Spleen (tissue), 11 donors: ENCODE results near the gene GNAZ. TPM values are rescaled to one million over a fixed set of nuclear protein-coding genes. Genes with fewer than 3 reads are reported as not detected.
A peak's percentile ranks its signal among the peaks of the same experiment; 100 is the strongest.

ENCODE experiments used
- DNase-seq: peaks from one replicate; pipeline ENCODE4 v3.0.0-alpha.2; 2020
- H3K27ac ChIP-seq, 8 donors: fragments of 200-600 bp; sonication (generic) in 7 of 8; 1 replicate in 4 of 8; 2 replicates in 4 of 8; pipeline versions ENCODE4 v1.5.0 to v1.8.0; 2016 to 2021; ENCODE audit warnings: inconsistent platforms in 4 of 8, mild to moderate bottlenecking in 4 of 8, moderate library complexity in 1 of 8
- H3K27me3 ChIP-seq, 7 donors: fragments of 200-600 bp; sonication (generic) in 6 of 7; replicated peaks in 1 of 7; 1 replicate in 4 of 7; 2 replicates in 3 of 7; pipeline versions ENCODE4 v1.5.0 to v1.8.0; 2016 to 2021; ENCODE audit warnings: inconsistent platforms in 3 of 7, mild to moderate bottlenecking in 1 of 7
- H3K36me3 ChIP-seq, 6 donors: fragments of 200-600 bp; sonication (generic) in 5 of 6; 1 replicate in 4 of 6; 2 replicates in 2 of 6; pipeline versions ENCODE4 v1.5.0 to v1.8.0; 2016 to 2021; ENCODE audit warnings: inconsistent platforms in 2 of 6
- H3K4me1 ChIP-seq, 6 donors: fragments of 200-600 bp; sonication (generic) in 5 of 6; 1 replicate in 3 of 6; 2 replicates in 3 of 6; pipeline versions ENCODE4 v1.5.0 to v1.8.0; 2016 to 2021; ENCODE audit warnings: inconsistent platforms in 3 of 6
- H3K4me3 ChIP-seq, 8 donors: fragments of 200-600 bp; sonication (generic) in 7 of 8; 1 replicate in 4 of 8; 2 replicates in 4 of 8; pipeline versions ENCODE4 v1.5.0 to v1.8.0; 2016 to 2021; ENCODE audit warnings: inconsistent platforms in 4 of 8, mild to moderate bottlenecking in 4 of 8, moderate library complexity in 2 of 8
- H3K9me3 ChIP-seq, 8 donors: fragments of 200-600 bp; sonication (generic) in 7 of 8; 1 replicate in 4 of 8; 2 replicates in 4 of 8; pipeline versions ENCODE4 v1.5.0 to v1.8.0; 2016 to 2021; ENCODE audit warnings: inconsistent platforms in 4 of 8
- POLR2A ChIP-seq, 3 donors: fragments of 450-650 bp; IDR thresholded peaks; one replicate each; pipeline ENCODE4 v1.5.1; 2017; ENCODE audit warnings: antibody characterized with exemption in 3 of 3, mild to moderate bottlenecking in 1 of 3
- POLR2AphosphoS5 ChIP-seq, 3 donors: sonication (generic); formaldehyde crosslinking; IDR thresholded peaks; one replicate each; pipeline ENCODE4 v1.5.1; 2017; ENCODE audit warnings: antibody characterized with exemption in 3 of 3
- WGBS, 5 donors: extraction: QIAGEN DNeasy Blood & Tissue Kit in 3 of 5; methylation state at CpG; one replicate each; pipeline versions ENCODE4 v1.1.5 to v1.1.7; 2013 to 2018; 5-methylcytosine and 5-hydroxymethylcytosine counted together
- intact Hi-C: fragments of 100-400 bp; cut with DNase I; formaldehyde crosslinking; loops from one replicate; pipeline ENCODE4 v1.15.0; 2023; ENCODE audit warnings: low total_unique reads
- polyA plus RNA-seq, 3 donors: library from polyadenylated mRNA; stranded (reverse); fragments of 200-250 nt; gene quantifications; one replicate each; pipeline ENCODE4 v1.2.1, GENCODE V29; 2013
- total RNA-seq, 7 donors: library from RNA; depleted of rRNA in 3 of 7; stranded (reverse); fragments of >200 nt in 3 of 7; fragmentation: NEBNext Ultra II Directional in 4 of 7; extraction: Animal tissue kit (Norgen Biotek cat#: 25700) in 4 of 7; gene quantifications; one replicate each; pipeline versions ENCODE4 v1.1.0 to v1.2.1, GENCODE V29; 2016 to 2021
- TF ChIP-seq, protein P1 (sequence below), 11 experiments: fragments of 200-600 bp in 7 of 11; fragments of 450-650 bp in 4 of 11; sonication (generic) in 4 of 11; IDR thresholded peaks in 8 of 11; conservative IDR thresholded peaks in 3 of 11; 1 replicate in 7 of 11; 2 replicates in 4 of 11; pipeline versions ENCODE4 v1.4.0 to v1.8.0; 2016 to 2021; ENCODE audit warnings: antibody characterized with exemption in 11 of 11, inconsistent platforms in 4 of 11, mild to moderate bottlenecking in 1 of 11
- donor health status: healthy with polysubstance abuse.
- donor health status: DM: no; HTN: no; CAD: no; lungs with moderate emphysema.
- donor health status: DM: no; HTN: no; CAD: no.
- donor health status: Bipolar disorder and iron deficiency.
- donor health status: healthy.
- donor health status: DM: no; HTN: no; CAD: no.
- donor health status: DM: yes; HTN: yes; CAD: no.

Gene GNAZ
- total and polyA plus RNA-seq, 10 donors: 2.3 to 11.8 (median 6.8) TPM

DNA sequence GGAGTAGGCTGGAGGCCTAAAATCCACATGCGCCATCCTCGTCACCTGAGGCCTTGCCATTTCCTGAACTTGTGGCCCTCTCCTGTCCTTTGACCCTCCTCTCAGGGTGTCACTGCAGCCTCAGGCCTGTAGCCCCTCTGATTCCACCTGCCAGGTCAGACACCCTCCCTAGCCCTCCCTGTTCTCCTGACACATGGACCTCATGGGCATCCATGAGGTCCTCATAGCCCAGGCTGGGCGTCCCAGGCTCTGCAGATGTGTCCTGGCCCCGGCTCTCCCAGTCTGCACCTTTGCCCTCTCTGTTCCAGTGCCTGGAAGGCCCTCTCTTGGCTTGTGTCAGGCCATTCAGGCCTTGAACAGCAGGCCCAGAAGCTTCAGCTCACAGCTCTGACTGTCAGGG is 90.7 kb downstream of the GNAZ start:
- TF ChIP-seq POLR2AphosphoS5 (IDR thresholded peaks at IDR 0.05) (no peak), POLR2A (IDR thresholded peaks at IDR 0.05) (no peak)
- TF ChIP-seq, protein P1, sequence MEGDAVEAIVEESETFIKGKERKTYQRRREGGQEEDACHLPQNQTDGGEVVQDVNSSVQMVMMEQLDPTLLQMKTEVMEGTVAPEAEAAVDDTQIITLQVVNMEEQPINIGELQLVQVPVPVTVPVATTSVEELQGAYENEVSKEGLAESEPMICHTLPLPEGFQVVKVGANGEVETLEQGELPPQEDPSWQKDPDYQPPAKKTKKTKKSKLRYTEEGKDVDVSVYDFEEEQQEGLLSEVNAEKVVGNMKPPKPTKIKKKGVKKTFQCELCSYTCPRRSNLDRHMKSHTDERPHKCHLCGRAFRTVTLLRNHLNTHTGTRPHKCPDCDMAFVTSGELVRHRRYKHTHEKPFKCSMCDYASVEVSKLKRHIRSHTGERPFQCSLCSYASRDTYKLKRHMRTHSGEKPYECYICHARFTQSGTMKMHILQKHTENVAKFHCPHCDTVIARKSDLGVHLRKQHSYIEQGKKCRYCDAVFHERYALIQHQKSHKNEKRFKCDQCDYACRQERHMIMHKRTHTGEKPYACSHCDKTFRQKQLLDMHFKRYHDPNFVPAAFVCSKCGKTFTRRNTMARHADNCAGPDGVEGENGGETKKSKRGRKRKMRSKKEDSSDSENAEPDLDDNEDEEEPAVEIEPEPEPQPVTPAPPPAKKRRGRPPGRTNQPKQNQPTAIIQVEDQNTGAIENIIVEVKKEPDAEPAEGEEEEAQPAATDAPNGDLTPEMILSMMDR (IDR thresholded peaks at IDR 0.05 in 8 of 11, conservative IDR thresholded peaks at IDR 0.05 in 3 of 11): no peak
- peak; percentile 42 for DNase-seq
- Histone ChIP-seq H3K9me3 (no peaks in the 10 kb centered on the region), H3K4me1 (peaks cover 0 to 25% (median 3%) of the 10 kb centered on the region in 6 donors), H3K36me3 (peaks cover 0 to 4% (median 0%) of the 10 kb centered on the region in 6 donors), H3K27ac (no peak overlapping the region), H3K4me3 (no peak overlapping the region), H3K27me3 (no peaks in the 10 kb centered on the region)
- WGBS, 5 donors: 87 to 94% (median 91%) methylated on average over 4 of the region's 4 CpGs
- intact Hi-C loops: no loop called here

DNA sequence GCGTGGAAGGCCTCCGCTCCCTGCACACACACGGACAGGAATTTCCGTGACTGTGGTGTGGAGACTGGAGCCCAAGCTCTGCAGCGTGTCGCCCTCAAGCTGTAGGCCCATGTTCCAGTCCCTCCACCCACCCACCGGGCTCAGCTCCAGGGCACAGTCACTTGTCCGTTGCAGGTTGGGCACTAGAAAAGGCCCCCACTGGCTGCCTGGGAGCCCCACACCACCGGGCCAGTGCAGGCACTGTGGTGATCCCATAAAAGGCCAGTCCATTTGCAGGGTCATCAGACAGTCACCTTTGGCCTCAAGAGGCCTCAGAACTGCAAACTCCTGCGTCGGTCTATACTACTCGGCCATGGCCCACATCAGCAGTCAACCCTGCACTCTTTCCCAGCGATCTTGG is 91.3 kb downstream of the GNAZ start:
- peaks cover 0 to 25% (median 3%) of the 10 kb centered on the region in 6 donors for H3K4me1 ChIP-seq
- intact Hi-C loops: no loop called here
- 82 to 91% (median 91%) methylated on average over 9 to 13 of the region's 13 CpGs for WGBS, 5 donors

DNA sequence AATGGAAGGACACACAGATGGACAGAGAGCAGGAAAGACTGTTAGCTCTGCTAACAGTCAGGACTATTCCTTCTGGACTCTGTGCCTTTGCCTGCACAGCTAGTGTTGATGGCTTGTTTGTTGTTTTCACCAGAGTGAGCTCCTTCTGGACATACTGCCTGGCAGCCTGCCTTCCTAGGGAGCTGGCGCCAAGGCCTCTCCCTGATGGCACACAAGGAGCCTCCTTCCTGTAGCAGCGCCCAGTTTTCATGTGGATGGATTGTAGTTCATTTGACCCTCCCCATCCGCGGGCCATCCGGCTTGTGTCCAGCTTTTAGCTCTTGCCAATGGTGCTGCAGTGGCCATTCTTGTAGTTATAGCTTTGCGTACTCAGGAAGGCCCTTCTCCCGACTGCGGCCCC is 93.3 kb downstream of the GNAZ start:
- intact Hi-C loops: no loop called here
- H3K4me1 ChIP-seq: peaks cover 0 to 13% (median under 1%) of the 10 kb centered on the region in 6 donors
- H3K4me3 ChIP-seq: no peak overlapping the region
- 70 to 83% (median 77%) methylated on average over 7 to 8 of the region's 8 CpGs for WGBS, 5 donors
- no peak overlapping the region for H3K27ac ChIP-seq
- no peaks in the 10 kb centered on the region for H3K9me3 ChIP-seq
- peaks cover 0 to 4% (median 0%) of the 10 kb centered on the region in 6 donors for H3K36me3 ChIP-seq
- peak in 1 of 3 donors; percentile 50 for TF ChIP-seq POLR2AphosphoS5 (IDR thresholded peaks at IDR 0.05)
- TF ChIP-seq POLR2A (IDR thresholded peaks at IDR 0.05): no peak
- H3K27me3 ChIP-seq: no peaks in the 10 kb centered on the region
- DNase-seq: no peak

More for the DNA sequence above, 91.3 kb downstream of the GNAZ start:
- Histone ChIP-seq H3K27ac (no peak overlapping the region), H3K9me3 (no peaks in the 10 kb centered on the region), H3K4me3 (no peak overlapping the region), H3K36me3 (peaks cover 0 to 4% (median 0%) of the 10 kb centered on the region in 6 donors), H3K27me3 (no peaks in the 10 kb centered on the region)
- DNase-seq: peak; percentile 68
- TF ChIP-seq, protein P1 (IDR thresholded peaks at IDR 0.05 in 8 of 11, conservative IDR thresholded peaks at IDR 0.05 in 3 of 11): no peak
- TF ChIP-seq POLR2A (IDR thresholded peaks at IDR 0.05): no peak
- TF ChIP-seq POLR2AphosphoS5 (IDR thresholded peaks at IDR 0.05): no peak

DNA sequence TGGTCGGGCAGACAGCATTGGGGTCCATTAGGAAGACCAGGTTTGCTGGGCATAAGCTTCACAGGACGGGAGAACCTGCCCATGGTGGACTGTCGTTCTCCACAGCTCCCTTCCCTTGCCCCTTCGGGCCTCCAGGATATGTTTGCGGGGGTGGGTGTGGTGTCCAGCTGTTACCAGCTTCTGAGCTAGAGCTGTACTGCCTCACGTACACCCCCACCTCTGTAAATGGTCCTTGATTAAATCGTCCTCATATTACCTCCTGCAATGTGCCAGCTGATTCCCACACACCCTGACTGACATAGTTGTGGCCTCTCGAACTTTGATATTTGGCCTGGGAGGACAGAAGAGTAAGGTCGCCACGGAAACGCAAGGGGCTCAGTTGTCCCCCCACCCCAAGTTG is 93.8 kb downstream of the GNAZ start:
- 84 to 98% (median 86%) methylated on average over 7 to 11 of the region's 11 CpGs for WGBS, 5 donors
- Histone ChIP-seq H3K27ac (no peak overlapping the region), H3K4me3 (no peak overlapping the region), H3K9me3 (no peaks in the 10 kb centered on the region), H3K27me3 (no peaks in the 10 kb centered on the region), H3K4me1 (peaks cover 0 to 9% (median 0%) of the 10 kb centered on the region in 6 donors), H3K36me3 (peaks cover 0 to 4% (median 0%) of the 10 kb centered on the region in 6 donors)
- TF ChIP-seq POLR2A (IDR thresholded peaks at IDR 0.05) (no peak), POLR2AphosphoS5 (IDR thresholded peaks at IDR 0.05) (no peak)
- TF ChIP-seq, protein P1 (IDR thresholded peaks at IDR 0.05 in 8 of 11, conservative IDR thresholded peaks at IDR 0.05 in 3 of 11): no peak
- intact Hi-C loops: no loop called here
- DNase-seq: no peak
